ENCODE measurements around the gene ECI1. TPM values are rescaled to one million over a fixed set of nuclear protein-coding genes. Genes with fewer than 3 reads are reported as not detected.
"Not testable (repeated sequence)": the region's sequence is repeated elsewhere in the genome, so short reads cannot be mapped to it uniquely, and the experiment has no call there.

The ECI1 gene
- total RNA-seq, 1 experiment from 2014 or later, result 52.9 TPM

- DNase-seq (ENCODE audit: low spot score), result no peak
- in situ Hi-C loops (cut with HindIII; ENCODE audit: low sequenced_read_pairs), result no loop called here
Measured at GRCh38 chr16:2282262-2282661, 30.9 kb upstream of the ECI1 start.

- in situ Hi-C loops (cut with HindIII; ENCODE audit: low sequenced_read_pairs), result no loop called here
- no peak for DNase-seq (ENCODE audit: low spot score)
Measured at GRCh38 chr16:2280981-2281542, 29.7 kb upstream of the ECI1 start.

GRCh38 chr16:2280461-2280860 is 29.1 kb upstream of the ECI1 start:
- no peak for DNase-seq (ENCODE audit: low spot score)

GRCh38 chr16:2278956-2279800 is 27.8 kb upstream of the ECI1 start:
- no peak for DNase-seq (ENCODE audit: low spot score)
- in situ Hi-C loops (cut with HindIII; ENCODE audit: low sequenced_read_pairs), result no loop called here

More at GRCh38 chr16:2280461-2280860, 29.1 kb upstream of the ECI1 start:
- in situ Hi-C loops (cut with HindIII; ENCODE audit: low sequenced_read_pairs), result no loop called here

GRCh38 chr16:2278272-2278608 is 26.9 kb upstream of the ECI1 start:
- DNase-seq (ENCODE audit: low spot score), result no peak
- in situ Hi-C loops (cut with HindIII; ENCODE audit: low sequenced_read_pairs), result no loop called here

- in situ Hi-C loops (cut with HindIII; ENCODE audit: low sequenced_read_pairs), result no loop called here
- no peak for DNase-seq (ENCODE audit: low spot score)
Measured at GRCh38 chr16:2277466-2278271, 26.3 kb upstream of the ECI1 start.

GRCh38 chr16:2276368-2277195 is 25.2 kb upstream of the ECI1 start:
- no peak for DNase-seq (ENCODE audit: low spot score)
- in situ Hi-C loops (cut with HindIII; ENCODE audit: low sequenced_read_pairs), result no loop called here

GRCh38 chr16:2275476-2276367 is 24.3 kb upstream of the ECI1 start:
- in situ Hi-C loops (cut with HindIII; ENCODE audit: low sequenced_read_pairs), result no loop called here
- no peak for DNase-seq (ENCODE audit: low spot score)

- DNase-seq (ENCODE audit: low spot score), result no peak
Measured at GRCh38 chr16:2273931-2274330, 22.5 kb upstream of the ECI1 start.

GRCh38 chr16:2273484-2273883 is 22.1 kb upstream of the ECI1 start:
- in situ Hi-C loops (cut with HindIII; ENCODE audit: low sequenced_read_pairs), result no loop called here
- DNase-seq (ENCODE audit: low spot score), result peak; percentile 75

More at GRCh38 chr16:2273931-2274330, 22.5 kb upstream of the ECI1 start:
- in situ Hi-C loops (cut with HindIII; ENCODE audit: low sequenced_read_pairs), result no loop called here

- in situ Hi-C loops (cut with HindIII; ENCODE audit: low sequenced_read_pairs), result no loop called here
- DNase-seq (ENCODE audit: low spot score), result no peak
Measured at GRCh38 chr16:2271848-2272461, 20.6 kb upstream of the ECI1 start.

- DNase-seq (ENCODE audit: low spot score), result no peak
- in situ Hi-C loops (cut with HindIII; ENCODE audit: low sequenced_read_pairs), result no loop called here
Measured at GRCh38 chr16:2270588-2271470, 19.4 kb upstream of the ECI1 start.

- DNase-seq (ENCODE audit: low spot score), result no peak
- in situ Hi-C loops (cut with HindIII; ENCODE audit: low sequenced_read_pairs), result no loop called here
Measured at GRCh38 chr16:2270070-2270462, 18.7 kb upstream of the ECI1 start.

GRCh38 chr16:2267913-2268666 is 16.7 kb upstream of the ECI1 start, which contains the start of gene RNPS1:
Gene RNPS1, minus strand, starts transcription at chr16:2268126. Its CDS starts 3,483 bp downstream, at chr16:2264643.
- in situ Hi-C loops (cut with HindIII; ENCODE audit: low sequenced_read_pairs), result no loop called here
- DNase-seq (ENCODE audit: low spot score), result peak; percentile 91

- DNase-seq (ENCODE audit: low spot score); in situ Hi-C loops (cut with HindIII; ENCODE audit: low sequenced_read_pairs): not testable (repeated sequence)
Measured at GRCh38 chr16:2267505-2267912, 16.1 kb upstream of the ECI1 start.

GRCh38 chr16:2266887-2267286 is 15.5 kb upstream of the ECI1 start:
- in situ Hi-C loops (cut with HindIII; ENCODE audit: low sequenced_read_pairs); DNase-seq (ENCODE audit: low spot score): not testable (repeated sequence)

Data from G401 (cell line).